ENCODE measurements around the gene POLR3E. TPM values are rescaled to one million over a fixed set of nuclear protein-coding genes. Genes with fewer than 3 reads are reported as not detected.

Gene POLR3E
- total RNA-seq, 1 experiment from 2014 or later, result 65.0 TPM

DNA sequence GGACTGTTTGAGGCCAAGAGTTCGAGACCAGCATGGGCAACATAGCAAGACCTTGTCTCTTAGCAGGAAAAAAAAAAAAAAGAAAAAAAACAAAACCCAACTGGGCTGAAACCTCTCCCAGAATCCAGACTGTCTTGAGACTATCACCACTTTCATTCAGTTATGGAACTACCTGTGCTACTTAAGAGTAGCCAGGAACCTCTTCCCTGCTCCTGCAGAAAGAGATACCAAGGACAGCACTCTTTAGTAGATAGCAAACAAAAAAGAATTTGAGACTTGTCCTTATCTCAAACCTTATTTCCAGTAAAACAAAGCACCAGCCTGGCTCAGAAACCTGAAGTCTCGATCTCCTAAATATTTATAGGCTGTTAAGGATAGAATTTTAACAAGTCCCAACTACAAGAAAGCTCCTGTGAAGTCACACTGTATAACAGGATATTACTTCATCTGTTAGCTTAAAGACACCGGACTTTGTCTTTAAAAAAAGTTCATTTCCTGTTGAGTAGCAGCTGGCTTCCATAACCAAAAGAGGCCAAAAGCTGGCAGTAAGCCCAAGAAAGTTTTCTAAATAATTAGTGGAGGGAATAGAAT, 72.1 kb downstream of the POLR3E start:
- no TSS peak for BruUV-seq (replicated peaks)
- POLR2A ChIA-PET, result no interaction called here
- Histone ChIP-seq H4K20me1 (ENCODE audit: insufficient read depth) (peaks cover 4% of the 10 kb centered on the region; the same call in 1 of the 2 replicates), H3K9ac (ENCODE audit: low read length) (no peak overlapping the region), H3K27ac (ENCODE audit: low read depth, low read length) (no peak overlapping the region), H3K4me1 (ENCODE audit: control insufficient read depth in 1 of 2, insufficient read depth in 2 of 2, low read length in 2 of 2) (peaks cover 40 to 52% of the 10 kb centered on the region in 2 experiments), H3K9me3 (ENCODE audit: control insufficient read depth in 1 of 2, insufficient read depth in 1 of 2, low read depth in 1 of 2, low read length in 2 of 2) (no peaks in the 10 kb centered on the region), H3K9me2 (ENCODE audit: insufficient read depth) (no peaks in the 10 kb centered on the region), H3K4me2 (ENCODE audit: low read length) (peak overlapping the region; percentile 22), H3K79me2 (ENCODE audit: insufficient read depth, low read length) (peaks cover 96% of the 10 kb centered on the region), H3K36me3 (ENCODE audit: control insufficient read depth in 1 of 2, insufficient read depth in 2 of 2, low read length in 2 of 2) (peaks cover 4 to 10% of the 10 kb centered on the region in 2 experiments; a peak in 1 of 4 replicates), H3K27me3 (ENCODE audit: insufficient read depth, low read length) (no peaks in the 10 kb centered on the region), H2AFZ (ENCODE audit: low read depth, low read length, poor library complexity, severe bottlenecking) (no peak overlapping the region), H3K4me3 (replicated peaks in 1 of 2; ENCODE audit: low read depth in 1 of 2, low read length in 2 of 2) (no peak overlapping the region)
- RAD21 ChIA-PET (ENCODE audit: low non-redundant PET in 1 of 2, low total read pairs in 2 of 2, uncharacterized antibody in 2 of 2, unreplicated experiment in 2 of 2), result no interaction called here
- intact Hi-C loops (cut with micrococcal nuclease), result no loop called here
- 0 out of 2 replicates have a peak, but pooled peaks have one; percentile 56 for TF ChIP-seq SRF (IDR thresholded peaks at IDR 0.05; ENCODE audit: low read depth)
- no peak for TF ChIP-seq FOSL1 (IDR thresholded peaks at IDR 0.05; ENCODE audit: low read depth)
- ATAC-seq (no peak), DNase-seq (ENCODE audit: low read depth, low spot score) (no peak)
- CTCF ChIA-PET, result no interaction called here

DNA sequence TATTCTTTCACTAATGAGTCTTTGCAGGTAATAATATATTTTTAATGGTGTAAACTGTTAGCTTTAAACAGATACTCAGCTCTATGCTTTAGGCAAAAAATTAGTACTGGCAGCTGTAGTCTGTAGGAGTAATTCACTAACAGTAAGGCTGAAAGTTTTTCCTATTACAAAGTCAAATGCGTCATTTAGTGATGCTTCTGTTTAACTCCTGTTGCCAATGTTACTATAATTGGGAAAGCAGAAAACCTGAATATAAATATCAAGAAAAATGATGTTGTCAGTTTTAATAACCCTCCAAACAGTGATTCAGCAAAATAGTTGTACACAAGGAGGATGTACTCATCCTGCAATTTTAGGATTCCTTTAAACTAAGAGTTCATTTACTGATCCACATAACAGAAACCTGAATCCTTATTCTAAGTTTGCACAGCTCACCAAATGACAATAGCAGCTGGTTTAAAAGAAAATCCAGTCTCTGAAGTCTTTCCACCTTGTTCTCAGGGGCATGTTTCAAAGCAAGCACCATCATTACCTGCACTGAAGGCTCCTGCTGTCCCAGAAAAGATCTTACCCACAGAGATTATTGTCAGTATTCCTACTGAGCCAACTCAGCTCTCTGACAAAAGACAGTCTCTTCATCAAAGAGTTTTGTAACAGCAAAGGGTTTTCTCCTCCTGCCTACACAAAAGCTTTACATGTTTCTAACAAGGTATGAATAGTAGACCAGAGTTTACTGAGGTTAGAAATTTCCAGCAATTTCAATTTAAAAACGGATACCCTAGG, 73.0 kb downstream of the POLR3E start:
- H3K4me2 ChIP-seq (ENCODE audit: low read length), result peak overlapping the region; percentile 22; the same call in 1 of the 2 replicates
- H3K9ac ChIP-seq (ENCODE audit: low read length), result no peak overlapping the region
- H3K36me3 ChIP-seq (ENCODE audit: control insufficient read depth in 1 of 2, insufficient read depth in 2 of 2, low read length in 2 of 2), result peaks cover 0 to 10% of the 10 kb centered on the region in 2 experiments; a peak in 1 of 4 replicates
- H3K4me3 ChIP-seq (replicated peaks in 1 of 2; ENCODE audit: low read depth in 1 of 2, low read length in 2 of 2), result no peak overlapping the region
- DNase-seq (ENCODE audit: low read depth, low spot score) (no peak), ATAC-seq (no peak)
- intact Hi-C loops (cut with micrococcal nuclease), result no loop called here
- H3K79me2 ChIP-seq (ENCODE audit: insufficient read depth, low read length), result peaks cover 90% of the 10 kb centered on the region
- no peak overlapping the region for H3K27ac ChIP-seq (ENCODE audit: low read depth, low read length)
- peaks cover 40 to 57% of the 10 kb centered on the region in 2 experiments for H3K4me1 ChIP-seq (ENCODE audit: control insufficient read depth in 1 of 2, insufficient read depth in 2 of 2, low read length in 2 of 2)
- peaks cover 4% of the 10 kb centered on the region; the same call in 1 of the 2 replicates for H4K20me1 ChIP-seq (ENCODE audit: insufficient read depth)
- no peaks in the 10 kb centered on the region for H3K27me3 ChIP-seq (ENCODE audit: insufficient read depth, low read length)
- no peaks in the 10 kb centered on the region for H3K9me3 ChIP-seq (ENCODE audit: control insufficient read depth in 1 of 2, insufficient read depth in 1 of 2, low read depth in 1 of 2, low read length in 2 of 2)
- TF ChIP-seq EZH2 (IDR thresholded peaks at IDR 0.05) (no peak), ELF1 (IDR thresholded peaks at IDR 0.05; ENCODE audit: borderline replicate concordance, low read depth) (no peak), FOSL1 (IDR thresholded peaks at IDR 0.05; ENCODE audit: low read depth) (no peak), ZFX (IDR thresholded peaks at IDR 0.05) (no peak), EZH2phosphoT487 (IDR thresholded peaks at IDR 0.05; ENCODE audit: borderline replicate concordance) (no peak), POLR2AphosphoS5 (IDR thresholded peaks at IDR 0.05; ENCODE audit: low read depth, low read length) (no peak), ZNF274 (IDR thresholded peaks at IDR 0.05; ENCODE audit: low read depth, low read length) (no peak), SP1 (IDR thresholded peaks at IDR 0.05; ENCODE audit: low read depth) (no peak), CEBPB (IDR thresholded peaks at IDR 0.05; ENCODE audit: low read depth) (no peak)
- TF ChIP-seq, protein P1, sequence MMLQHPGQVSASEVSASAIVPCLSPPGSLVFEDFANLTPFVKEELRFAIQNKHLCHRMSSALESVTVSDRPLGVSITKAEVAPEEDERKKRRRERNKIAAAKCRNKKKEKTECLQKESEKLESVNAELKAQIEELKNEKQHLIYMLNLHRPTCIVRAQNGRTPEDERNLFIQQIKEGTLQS (IDR thresholded peaks at IDR 0.05), result no peak
- no TSS peak for BruUV-seq (replicated peaks)
- ChIA-PET CTCF (no interaction called here), POLR2A (no interaction called here), RAD21 (ENCODE audit: low non-redundant PET in 1 of 2, low total read pairs in 2 of 2, uncharacterized antibody in 2 of 2, unreplicated experiment in 2 of 2) (no interaction called here)
- H3K9me2 ChIP-seq (ENCODE audit: insufficient read depth), result no peaks in the 10 kb centered on the region
- H2AFZ ChIP-seq (ENCODE audit: low read depth, low read length, poor library complexity, severe bottlenecking), result no peak overlapping the region
